WTC11 (cell line): ENCODE measurements around the gene ATP2B2. TPM values are rescaled to one million over a fixed set of nuclear protein-coding genes. Genes with fewer than 3 reads are reported as not detected.

Experiments
- ATAC-seq: fragments of 200-7000 bp; cut with Tn5 transposase; 2 replicates; pipeline ENCODE4 v1.10.0; 2021; ENCODE audit warnings: mild to moderate bottlenecking, moderate library complexity
- CTCF ChIA-PET: fragments of 300-600 bp; sonication (Branson Sonifier 250); formaldehyde crosslinking; loops from one replicate; lab custom pipeline; 2021; ENCODE audit warnings: antibody characterized with exemption; lab: Charles Lee
- POLR2A ChIA-PET: fragments of 350-600 bp; sonication (Branson Sonifier 250); formaldehyde crosslinking; loops from one replicate; lab custom pipeline; 2021; ENCODE audit warnings: antibody characterized with exemption; lab: Charles Lee
- DNase-seq: peaks from one replicate; pipeline ENCODE4 v3.0.0; 2021; ENCODE audit warnings: low spot score
- H3K27ac Mint-ChIP-seq: 2 replicates; pipeline ENCODE4 v1.8.0; 2021; ENCODE audit warnings: mixed read lengths
- H3K27me3 Mint-ChIP-seq: 2 replicates; pipeline ENCODE4 v1.8.0; 2021; ENCODE audit warnings: low read depth, mild to moderate bottlenecking, moderate library complexity, mixed read lengths
- H3K36me3 Mint-ChIP-seq: 2 replicates; pipeline ENCODE4 v1.8.0; 2021; ENCODE audit warnings: mixed read lengths
- H3K4me1 Mint-ChIP-seq: 2 replicates; pipeline ENCODE4 v1.8.0; 2022; ENCODE audit warnings: mixed read lengths
- H3K4me3 Mint-ChIP-seq: 2 replicates; pipeline ENCODE4 v1.8.0; 2021; ENCODE audit warnings: mild to moderate bottlenecking, moderate library complexity, mixed read lengths
- H3K9me3 Mint-ChIP-seq: 2 replicates; pipeline ENCODE4 v1.8.0; 2021; ENCODE audit warnings: mixed read lengths
- ATF3 ChIP-seq: sonication (generic); formaldehyde crosslinking; conservative IDR thresholded peaks from 2 replicates; pipeline ENCODE4 v1.8.1; 2022; ENCODE audit warnings: mild to moderate bottlenecking, missing genetic modification reagents
- CREB1 ChIP-seq: sonication (generic); formaldehyde crosslinking; IDR thresholded peaks from 2 replicates; pipeline ENCODE4 v1.8.0; 2023; ENCODE audit warnings: mild to moderate bottlenecking, missing genetic modification reagents
- ERG ChIP-seq: fragments of 250-450 bp; sonication (Bioruptor Pico); IDR thresholded peaks from 2 replicates; pipeline ENCODE4 v1.8.0; 2021; ENCODE audit warnings: mild to moderate bottlenecking
- FOXP1 ChIP-seq: sonication (generic); formaldehyde crosslinking; IDR thresholded peaks from 2 replicates; pipeline ENCODE4 v1.8.0; 2022; ENCODE audit warnings: missing genetic modification reagents, mild to moderate bottlenecking, moderate library complexity, borderline replicate concordance
- IRF2 ChIP-seq: sonication (generic); formaldehyde crosslinking; IDR thresholded peaks from 2 replicates; pipeline ENCODE4 v1.8.0; 2022; ENCODE audit warnings: low read depth, missing genetic modification reagents, borderline replicate concordance
- JAZF1 ChIP-seq: fragments of 250-450 bp; sonication (Bioruptor Pico); IDR thresholded peaks from 2 replicates; pipeline ENCODE4 v1.9.0; 2021; ENCODE audit warnings: moderate library complexity, mild to moderate bottlenecking, inconsistent platforms
- MLX ChIP-seq: sonication (generic); formaldehyde crosslinking; IDR thresholded peaks from 2 replicates; pipeline ENCODE4 v1.8.1; 2023; ENCODE audit warnings: mild to moderate bottlenecking, missing genetic modification reagents, moderate library complexity
- MXD4 ChIP-seq: fragments of 250-450 bp; sonication (Bioruptor Pico); IDR thresholded peaks from 2 replicates; pipeline ENCODE4 v1.8.0; 2021; ENCODE audit warnings: mild to moderate bottlenecking, moderate library complexity, borderline replicate concordance
- PREB ChIP-seq: sonication (generic); formaldehyde crosslinking; IDR thresholded peaks from 2 replicates; pipeline ENCODE4 v1.8.1; 2022; ENCODE audit warnings: mild to moderate bottlenecking, missing genetic modification reagents, moderate library complexity, borderline replicate concordance
- SOX15 ChIP-seq: fragments of 250-450 bp; sonication (Bioruptor Pico); IDR thresholded peaks from 2 replicates; pipeline ENCODE4 v1.9.0; 2021; ENCODE audit warnings: mild to moderate bottlenecking
- TEAD4 ChIP-seq: sonication (generic); formaldehyde crosslinking; IDR thresholded peaks from 2 replicates; pipeline ENCODE4 v1.8.0; 2022; ENCODE audit warnings: mild to moderate bottlenecking, missing genetic modification reagents
- USF1 ChIP-seq: sonication (generic); formaldehyde crosslinking; IDR thresholded peaks from 2 replicates; pipeline ENCODE4 v1.8.0; 2022; ENCODE audit warnings: mild to moderate bottlenecking, missing genetic modification reagents
- ZNF263 ChIP-seq: sonication (generic); formaldehyde crosslinking; IDR thresholded peaks from 2 replicates; pipeline ENCODE4 v1.8.1; 2022; ENCODE audit warnings: low read depth, mild to moderate bottlenecking, moderate library complexity, missing genetic modification reagents
- ZNF317 ChIP-seq: sonication (generic); formaldehyde crosslinking; IDR thresholded peaks from 2 replicates; pipeline ENCODE4 v1.8.1; 2023; ENCODE audit warnings: low read depth, mild to moderate bottlenecking, moderate library complexity, missing genetic modification reagents, borderline replicate concordance
- ZNF532 ChIP-seq: fragments of 250-450 bp; sonication (Bioruptor Pico); IDR thresholded peaks from 2 replicates; pipeline ENCODE4 v1.9.0; 2021; ENCODE audit warnings: mild to moderate bottlenecking, borderline replicate concordance
- total RNA-seq: library from RNA; stranded (reverse); gene quantifications from 3 replicates; pipeline ENCODE4 v1.2.3, GENCODE V29; 2021

The ATP2B2 gene
- total RNA-seq, 1 experiment from 2014 or later, result 0.48 TPM

- no peak for TF ChIP-seq PREB
- no peak for TF ChIP-seq CREB1 (CRISPR knock-in tag)
- TF ChIP-seq FOXP1, result no peak
- TF ChIP-seq ZNF532 (CRISPR knock-in tag), result no peak
- no peak for TF ChIP-seq MXD4
- no peak for TF ChIP-seq JAZF1
- no peak for TF ChIP-seq MLX (CRISPR knock-in tag)
- TF ChIP-seq IRF2 (CRISPR knock-in tag), result no peak
- TF ChIP-seq ERG (CRISPR knock-in tag), result no peak
Observed at GRCh38 chr3:10285272-10286132, 219.9 kb downstream of the ATP2B2 start (continued).

GRCh38 chr3:10284496-10284895 lies 220.9 kb downstream of the ATP2B2 start:
- CTCF ChIA-PET, result no interaction called here
- Mint-ChIP-seq H3K4me1 (peaks cover 9% of the 10 kb centered on the region), H3K27ac (0 out of 2 replicates have a peak overlapping the region, but pooled peaks have one; percentile 41), H3K9me3 (no peaks in the 10 kb centered on the region), H3K27me3 (no peaks in the 10 kb centered on the region), H3K4me3 (no peak overlapping the region), H3K36me3 (peaks cover 16% of the 10 kb centered on the region; the same call in 1 of the 2 replicates)
- no peak for ATAC-seq
- DNase-seq, result no peak
- no peak for TF ChIP-seq ATF3
- no peak for TF ChIP-seq ZNF263
- no peak for TF ChIP-seq MLX (CRISPR knock-in tag)
- TF ChIP-seq USF1 (CRISPR knock-in tag), result no peak
- TF ChIP-seq TEAD4, result no peak
- no peak for TF ChIP-seq ZNF317
- TF ChIP-seq SOX15 (CRISPR knock-in tag), result no peak
- POLR2A ChIA-PET, result no interaction called here
